SK-N-SH (cell line): Measurements from ENCODE around the gene LRMDA. TPM values are rescaled to one million over a fixed set of nuclear protein-coding genes. Genes with fewer than 3 reads are reported as not detected.

Experiments used
- CTCF ChIA-PET: fragments of 300-600, 350-600 bp; formaldehyde crosslinking; extraction: SDS; loops from one replicate; lab custom pipeline; 2021; lab: Yijun Ruan, JAX
- POLR2A ChIA-PET: fragments of 350-600 bp; sonication (Branson Sonifier 250); formaldehyde crosslinking; extraction: SDS; loops from one replicate; lab custom pipeline; 2020; ENCODE audit warnings: antibody characterized with exemption, inconsistent platforms; lab: Yijun Ruan, JAX
- DNase-seq: peaks from one replicate; pipeline ENCODE4 v3.0.0; 2012
- H2AFZ ChIP-seq: fragments of 200-600 bp; sonication (generic); 2 replicates; pipeline ENCODE4 v1.8.1; 2016; ENCODE audit warnings: antibody characterized with exemption, mild to moderate bottlenecking, low read depth
- H3F3A ChIP-seq: fragments of 200-600 bp; sonication (generic); replicated peaks from 2 replicates; pipeline ENCODE3; 2016; ENCODE audit warnings: antibody characterized with exemption, mild to moderate bottlenecking; ENCODE audit not compliant: insufficient read depth
- H3K27ac ChIP-seq, 2 experiments: fragments of 200-500 bp in 1 of 2; fragments of 200-600 bp in 1 of 2; sonication (Bioruptor generic) in 1 of 2; sonication (generic), shearing (Covaris generic) in 1 of 2; 2 replicates each; pipeline versions ENCODE4 v1.5.1 to v1.6.1; 2014 to 2016; ENCODE audit warnings: low read depth in 2 of 2, inconsistent platforms in 1 of 2, low read length in 1 of 2, mild to moderate bottlenecking in 1 of 2, mixed read lengths in 1 of 2
- H3K27me3 ChIP-seq: fragments of 200-600 bp; sonication (generic), shearing (Covaris generic); 2 replicates; pipeline ENCODE4 v1.6.1; 2016; ENCODE audit warnings: mixed run types; ENCODE audit not compliant: insufficient read depth
- H3K36me3 ChIP-seq, 2 experiments: fragments of 200-500 bp in 1 of 2; fragments of 200-600 bp in 1 of 2; sonication (Bioruptor generic) in 1 of 2; sonication (generic) in 1 of 2; replicated peaks in 1 of 2; 2 replicates each; pipeline versions ENCODE3 to v1.5.1; 2014 to 2016; ENCODE audit warnings: low read length in 1 of 2, mild to moderate bottlenecking in 1 of 2; ENCODE audit not compliant: insufficient read depth in 2 of 2, control insufficient read depth in 1 of 2
- H3K4me1 ChIP-seq, 2 experiments: fragments of 200-500 bp in 1 of 2; fragments of 200-600 bp in 1 of 2; sonication (Bioruptor generic) in 1 of 2; sonication (generic), shearing (Covaris generic) in 1 of 2; 2 replicates each; pipeline versions ENCODE4 v1.5.1 to v1.6.1; 2014 to 2016; ENCODE audit warnings: low read depth in 1 of 2, low read length in 1 of 2, mixed run types in 1 of 2; ENCODE audit not compliant: insufficient read depth in 2 of 2, control insufficient read depth in 1 of 2
- H3K4me2 ChIP-seq: fragments of 200-600 bp; sonication (generic), shearing (Covaris generic); 2 replicates; pipeline ENCODE4 v1.6.1; 2017; ENCODE audit warnings: mixed run types
- H3K4me3 ChIP-seq, 2 experiments: fragments of 200-500 bp in 1 of 2; fragments of 200-600 bp in 1 of 2; sonication (Bioruptor generic) in 1 of 2; sonication (generic), shearing (Covaris generic) in 1 of 2; 2 replicates each; pipeline versions ENCODE4 v1.5.1 to v1.8.1; 2014 to 2016; ENCODE audit warnings: low read depth in 2 of 2, inconsistent platforms in 1 of 2, low read length in 1 of 2, mild to moderate bottlenecking in 1 of 2, mixed read lengths in 1 of 2, moderate library complexity in 1 of 2
- H3K79me2 ChIP-seq: fragments of 200-600 bp; sonication (generic); 2 replicates; pipeline ENCODE4 v1.8.1; 2017; ENCODE audit warnings: mild to moderate bottlenecking; ENCODE audit not compliant: insufficient read depth
- H3K9ac ChIP-seq: fragments of 200-600 bp; sonication (generic); 2 replicates; pipeline ENCODE4 v1.6.1; 2017; ENCODE audit warnings: mixed run types
- H3K9me2 ChIP-seq: fragments of 200-600 bp; sonication (generic); 2 replicates; pipeline ENCODE4 v1.6.1; 2017; ENCODE audit warnings: mixed run types
- H3K9me3 ChIP-seq: fragments of 200-600 bp; sonication (generic); 2 replicates; pipeline ENCODE4 v1.6.1; 2017; ENCODE audit warnings: mixed run types, mild to moderate bottlenecking, moderate library complexity
- H4K20me1 ChIP-seq: fragments of 200-600 bp; sonication (generic); 2 replicates; pipeline ENCODE4 v1.6.1; 2017; ENCODE audit warnings: mild to moderate bottlenecking, mixed run types; ENCODE audit not compliant: insufficient read depth
- CTCF ChIP-seq: fragments of 200-600 bp; sonication (generic); IDR thresholded peaks from 2 replicates; pipeline ENCODE4 v1.6.1; 2017; ENCODE audit warnings: antibody characterized with exemption, mild to moderate bottlenecking, moderate library complexity
- ELF1 ChIP-seq: IDR thresholded peaks from 2 replicates; pipeline ENCODE4 v1.4.0; 2012
- EP300 ChIP-seq, 2 experiments: IDR thresholded peaks; 2 replicates each; pipeline versions ENCODE4 v1.4.0 to v1.6.1; 2012; ENCODE audit warnings: borderline replicate concordance in 1 of 2, low read depth in 1 of 2, low read length in 1 of 2
- EZH2phosphoT487 ChIP-seq: fragments of 200-600 bp; sonication (generic); IDR thresholded peaks from 2 replicates; pipeline ENCODE4 v1.6.1; 2017; ENCODE audit warnings: low read depth, mixed run types, mild to moderate bottlenecking, antibody characterized with exemption, moderate library complexity, borderline replicate concordance
- FOSL2 ChIP-seq: IDR thresholded peaks from 2 replicates; pipeline ENCODE4 v1.4.0; 2012; ENCODE audit warnings: low read depth, mild to moderate bottlenecking, moderate library complexity, borderline replicate concordance
- FOXJ3 ChIP-seq: sonication (generic); formaldehyde crosslinking; IDR thresholded peaks from 2 replicates; pipeline ENCODE4 v1.5.1; 2020; ENCODE audit warnings: mild to moderate bottlenecking, missing genetic modification reagents
- GABPA ChIP-seq: IDR thresholded peaks from 2 replicates; pipeline ENCODE4 v1.4.0; 2012; ENCODE audit warnings: low read depth, mild to moderate bottlenecking
- GATA2 ChIP-seq: sonication (generic); formaldehyde crosslinking; IDR thresholded peaks from 2 replicates; pipeline ENCODE4 v1.5.0; 2020; ENCODE audit warnings: mild to moderate bottlenecking, missing genetic modification reagents
- MXI1 ChIP-seq: IDR thresholded peaks from 2 replicates; pipeline ENCODE4 v1.6.1; 2012; ENCODE audit warnings: mild to moderate bottlenecking, low read depth, low read length, improper control_type of control experiment
- NFIC ChIP-seq: IDR thresholded peaks from 2 replicates; pipeline ENCODE4 v1.4.0; 2012; ENCODE audit warnings: borderline replicate concordance
- NRF1 ChIP-seq: IDR thresholded peaks from 2 replicates; pipeline ENCODE4 v1.6.1; 2012; ENCODE audit warnings: low read depth, mild to moderate bottlenecking, low read length
- POLR2AphosphoS5 ChIP-seq: IDR thresholded peaks from 2 replicates; pipeline ENCODE4 v1.6.1; 2012; ENCODE audit warnings: low read depth, low read length
- RAD21 ChIP-seq: IDR thresholded peaks from 2 replicates; pipeline ENCODE4 v1.6.1; 2012; ENCODE audit warnings: mild to moderate bottlenecking, low read length
- RCOR1 ChIP-seq: fragments of 150-350 bp; IDR thresholded peaks from 2 replicates; pipeline ENCODE4 v1.6.1; 2017; ENCODE audit warnings: antibody characterized with exemption, low read length
- RFX5 ChIP-seq: IDR thresholded peaks from 2 replicates; pipeline ENCODE4 v1.6.1; 2012; ENCODE audit warnings: mild to moderate bottlenecking, improper control_type of control experiment, low read length
- SIN3A ChIP-seq: IDR thresholded peaks from 2 replicates; pipeline ENCODE4 v1.6.1; 2012; ENCODE audit warnings: low read depth, mild to moderate bottlenecking, low read length, moderate library complexity, borderline replicate concordance
- SMC3 ChIP-seq: IDR thresholded peaks from 2 replicates; pipeline ENCODE4 v1.6.1; 2012; ENCODE audit warnings: low read depth, low read length, improper control_type of control experiment
- TAF1 ChIP-seq: IDR thresholded peaks from 2 replicates; pipeline ENCODE4 v1.6.1; 2012; ENCODE audit warnings: low read depth, mild to moderate bottlenecking, low read length, moderate library complexity, borderline replicate concordance
- USF1 ChIP-seq: IDR thresholded peaks from 2 replicates; pipeline ENCODE4 v1.4.0; 2012; ENCODE audit warnings: low read depth, borderline replicate concordance
- ZBTB33 ChIP-seq: IDR thresholded peaks from 2 replicates; pipeline ENCODE4 v1.4.0; 2012; ENCODE audit warnings: low read depth, borderline replicate concordance
- WGBS: methylation state at CpG from one replicate; pipeline ENCODE4 v1.1.6; 2017; ENCODE audit warnings: low lambda C conversion rate; 5-methylcytosine and 5-hydroxymethylcytosine counted together
- polyA plus RNA-seq, 3 experiments: library from polyadenylated mRNA; depleted of rRNA; stranded (reverse); fragments of >200 nt; gene quantifications; 2 replicates each; pipeline ENCODE4 v1.2.3, GENCODE V29; 2012

LRMDA gene
- polyA plus RNA-seq, 1 of the 3 experiments (the other 2 are of a cell fraction): 0.95 TPM

- H4K20me1 ChIP-seq: no peaks in the 10 kb centered on the region
- H3K9me3 ChIP-seq: no peaks in the 10 kb centered on the region
- POLR2A ChIA-PET: no interaction called here
- no peak for TF ChIP-seq USF1
- TF ChIP-seq FOSL2: no peak
- no peaks in the 10 kb centered on the region for H3K27me3 ChIP-seq
- peaks cover 5% of the 10 kb centered on the region for H3F3A ChIP-seq
- no peak overlapping the region for H2AFZ ChIP-seq
- H3K4me2 ChIP-seq: peak overlapping the region; percentile 93
- H3K79me2 ChIP-seq: peaks cover 14% of the 10 kb centered on the region
- peaks cover 0 to 14% of the 10 kb centered on the region in 2 experiments; a peak in 1 of 4 replicates for H3K4me1 ChIP-seq
- no peak for DNase-seq
- WGBS: 71% methylated on average over 27 of the region's 27 CpGs
- no peaks in the 10 kb centered on the region for H3K9me2 ChIP-seq
- H3K27ac ChIP-seq: no peak overlapping the region
- H3K4me3 ChIP-seq: peak overlapping the region; percentile 92 to 93
- H3K9ac ChIP-seq: no peak overlapping the region
- CTCF ChIA-PET: no interaction called here
- peaks cover 0 to 7% of the 10 kb centered on the region in 2 experiments for H3K36me3 ChIP-seq
These were observed 22.9 kb upstream of the LRMDA start for GRCh38 chr10:75408509-75408875.

- peak overlapping the region; percentile 24 to 80 for H3K27ac ChIP-seq
- H2AFZ ChIP-seq: peak overlapping the region; percentile 96
- H3K9me2 ChIP-seq: no peaks in the 10 kb centered on the region
- H3K4me2 ChIP-seq: peak overlapping the region; percentile 93
- peak overlapping the region; percentile 82 for H3K9ac ChIP-seq
- H3K9me3 ChIP-seq: no peaks in the 10 kb centered on the region
- no peaks in the 10 kb centered on the region for H4K20me1 ChIP-seq
- DNase-seq: peak; percentile 98
- H3F3A ChIP-seq: peaks cover 5% of the 10 kb centered on the region
- ChIA-PET CTCF (interaction anchor here (0.8 kb wide), 1 partner anchor 15 kb away, joined by 3 read pairs; no protein-coding TSS in a partner anchor), POLR2A (interaction anchor here (1.2 kb wide), 1 partner anchor 99 kb away, joined by 4 read pairs; no protein-coding TSS in a partner anchor)
- peaks cover 0 to 7% of the 10 kb centered on the region in 2 experiments for H3K36me3 ChIP-seq
- peaks cover 0 to 11% of the 10 kb centered on the region in 2 experiments; a peak in 1 of 4 replicates for H3K4me1 ChIP-seq
- H3K4me3 ChIP-seq: peak overlapping the region; percentile 92 to 93
- peaks cover 12% of the 10 kb centered on the region for H3K79me2 ChIP-seq
- no peaks in the 10 kb centered on the region for H3K27me3 ChIP-seq
- WGBS: 7% methylated on average over 23 of the region's 76 CpGs
- no peak for TF ChIP-seq FOSL2
- TF ChIP-seq EP300 (IDR thresholded peaks at IDR 0.05; ENCODE audit: borderline replicate concordance in 1 of 2, low read depth in 1 of 2, low read length in 1 of 2): no peak
- TF ChIP-seq FOXJ3 (CRISPR knock-in tag): no peak
- TF ChIP-seq SMC3: no peak
- 0 out of 2 replicates have a peak, but pooled peaks have one; percentile 26 for TF ChIP-seq TAF1
- TF ChIP-seq RCOR1: no peak
- no peak for TF ChIP-seq ELF1
- no peak for TF ChIP-seq GATA2 (CRISPR knock-in tag)
- TF ChIP-seq EZH2phosphoT487: no peak
- no peak for TF ChIP-seq USF1
- no peak for TF ChIP-seq RFX5
- no peak; the same call in 1 of the 2 replicates for TF ChIP-seq NFIC
- peak; percentile 45; the same call in 1 of the 2 replicates for TF ChIP-seq GABPA
- no peak for TF ChIP-seq MXI1
- peak; percentile 79 for TF ChIP-seq NRF1
- 0 out of 2 replicates have a peak, but pooled peaks have one; percentile 49 for TF ChIP-seq ZBTB33
- TF ChIP-seq CTCF: no peak
- peak; percentile 9; the same call in 1 of the 2 replicates for TF ChIP-seq POLR2AphosphoS5
- TF ChIP-seq RAD21: no peak
- no peak for TF ChIP-seq SIN3A
These were observed 22.2 kb upstream of the LRMDA start for GRCh38 chr10:75408911-75409885.
